K562 (cell line): ENCODE measurements around the gene DUSP19. TPM values are rescaled to one million over a fixed set of nuclear protein-coding genes. Genes with fewer than 3 reads are reported as not detected.
A peak's percentile ranks its signal among the peaks of the same experiment; 100 is the strongest.

ENCODE experiments used
- FIP1L1 ChIP-seq: fragments of 200-400 bp; formaldehyde crosslinking; IDR thresholded peaks from 2 replicates; pipeline ENCODE4 v1.6.1; 2018; ENCODE audit warnings: mild to moderate bottlenecking, low read depth, low read length; ENCODE audit not compliant: poor library complexity, severe bottlenecking
- HMG20B ChIP-seq: fragments of 250-450 bp; sonication (Bioruptor Pico); IDR thresholded peaks from 2 replicates; pipeline ENCODE4 v1.5.0; 2021; ENCODE audit warnings: mild to moderate bottlenecking
- HNRNPK ChIP-seq: fragments of 200-400 bp; formaldehyde crosslinking; IDR thresholded peaks from one replicate; pipeline ENCODE4 v1.6.1; 2018; ENCODE audit warnings: mild to moderate bottlenecking, low read depth, low read length; ENCODE audit not compliant: poor library complexity, severe bottlenecking
- MCM2 ChIP-seq: fragments of 450-650 bp; IDR thresholded peaks from 2 replicates; pipeline ENCODE4 v1.6.1; 2017; ENCODE audit warnings: low read depth, mild to moderate bottlenecking
- NCOA2 ChIP-seq, 2 experiments: fragments of 450-650 bp; IDR thresholded peaks; 2 replicates each; pipeline ENCODE4 v1.6.1; 2018; ENCODE audit warnings: mild to moderate bottlenecking in 2 of 2, moderate library complexity in 1 of 2; ENCODE audit not compliant: partially characterized antibody in 2 of 2
- NEUROD1 ChIP-seq: fragments of 150-350 bp; IDR thresholded peaks from 2 replicates; pipeline ENCODE4 v1.6.1; 2014; ENCODE audit warnings: borderline replicate concordance, low read length, low read depth; ENCODE audit not compliant: partially characterized antibody
- NFXL1 ChIP-seq: fragments of 450-650 bp; formaldehyde crosslinking; IDR thresholded peaks from 2 replicates; pipeline ENCODE4 v1.4.0; 2021; ENCODE audit warnings: mild to moderate bottlenecking
- SMAD4 ChIP-seq: fragments of 250-450 bp; sonication (Bioruptor Pico); conservative IDR thresholded peaks from 2 replicates; pipeline ENCODE4 v1.8.0; 2021; ENCODE audit warnings: inconsistent platforms, mild to moderate bottlenecking, moderate library complexity
- SREBF2 ChIP-seq: sonication (generic); formaldehyde crosslinking; IDR thresholded peaks from 2 replicates; pipeline ENCODE4 v1.4.0; 2020; ENCODE audit warnings: mild to moderate bottlenecking, missing genetic modification reagents
- ZBTB11 ChIP-seq, 3 experiments: fragments of 200-800 bp in 1 of 3; fragments of 250-450 bp in 1 of 3; fragments of 450-650 bp in 1 of 3; sonication (Bioruptor Pico) in 1 of 3; sonication (Bioruptor generic) in 1 of 3; formaldehyde crosslinking in 1 of 3; IDR thresholded peaks; 2 replicates each; pipeline versions ENCODE4 v1.6.1 to v1.8.0; 2016 to 2022; ENCODE audit warnings: mild to moderate bottlenecking in 2 of 3, missing genetic modification characterization in 2 of 3, missing compliant biosample characterization in 1 of 3, moderate library complexity in 1 of 3
- ZFP1 ChIP-seq: fragments of 450-650 bp; formaldehyde crosslinking; IDR thresholded peaks from 2 replicates; pipeline ENCODE4 v1.4.0; 2020; ENCODE audit warnings: mild to moderate bottlenecking, mixed read lengths
- polyA plus RNA-seq, 8 experiments: library from polyadenylated mRNA; depleted of rRNA in 4 of 8; stranded (reverse) in 5 of 8; unstranded in 3 of 8; fragments of >200 nt; fragmentation: Nextera tagmentation in 2 of 8; fragmentation: Illumina TruSeq in 1 of 8; extraction: Ambion mirVana in 2 of 8; extraction: Trizol in 1 of 8; gene quantifications; 2 replicates each; pipeline versions ENCODE4 v1.2.1 to v1.2.3, GENCODE V29; 2011 to 2014; ENCODE audit warnings: inconsistent platforms in 1 of 8, missing spikeins in 1 of 8
- total RNA-seq, 7 experiments: library from RNA; depleted of rRNA in 6 of 7; stranded (reverse); fragments of >200 nt in 6 of 7; fragmentation: Illumina TruSeq in 2 of 7; extraction: Trizol in 2 of 7; gene quantifications; 2 replicates each; pipeline versions ENCODE4 v1.2.1 to v1.2.3, GENCODE V29; 2011 to 2021; ENCODE audit warnings: low replicate concordance in 1 of 7
- TF ChIP-seq, protein P1 (sequence below): IDR thresholded peaks from 2 replicates; pipeline ENCODE4 v1.6.1; 2014; ENCODE audit warnings: antibody characterized with exemption
- TF ChIP-seq, protein P2 (sequence below), 2 experiments: fragments of 450-650 bp; formaldehyde crosslinking in 1 of 2; IDR thresholded peaks; 2 replicates each; pipeline versions ENCODE4 v1.4.0 to v1.6.1; 2014 to 2020; ENCODE audit warnings: mild to moderate bottlenecking in 2 of 2, borderline replicate concordance in 1 of 2, low read depth in 1 of 2

The DUSP19 gene
- total and polyA plus RNA-seq, 9 of the 15 experiments (the other 6 are each of a cell fraction or from before 2014, with no cell fraction given) = 1.6 to 6.3 (median 3.1) TPM

GRCh38 chr2:183035954-183036669 lies 42.4 kb upstream of the DUSP19 start (continued):
- TF ChIP-seq ZBTB11 (CRISPR knock-in tag; IDR thresholded peaks at IDR 0.05) (peak in 1 of 3 experiments; percentile 50; a peak in 1 of 6 replicates), FIP1L1 (no peak), NFXL1 (CRISPR knock-in tag) (0 out of 2 replicates have a peak, but pooled peaks have one; percentile 16), SREBF2 (no peak), HMG20B (CRISPR knock-in tag) (no peak), ZFP1 (CRISPR knock-in tag) (no peak), NCOA2 (IDR thresholded peaks at IDR 0.05; ENCODE audit: partially characterized antibody in 2 of 2) (peak in 1 of 2 experiments; percentile 10), HNRNPK (no peak), NEUROD1 (no peak), SMAD4 (CRISPR knock-in tag) (0 out of 2 replicates have a peak, but pooled peaks have one; percentile 35), MCM2 (no peak)
- TF ChIP-seq, protein P1, sequence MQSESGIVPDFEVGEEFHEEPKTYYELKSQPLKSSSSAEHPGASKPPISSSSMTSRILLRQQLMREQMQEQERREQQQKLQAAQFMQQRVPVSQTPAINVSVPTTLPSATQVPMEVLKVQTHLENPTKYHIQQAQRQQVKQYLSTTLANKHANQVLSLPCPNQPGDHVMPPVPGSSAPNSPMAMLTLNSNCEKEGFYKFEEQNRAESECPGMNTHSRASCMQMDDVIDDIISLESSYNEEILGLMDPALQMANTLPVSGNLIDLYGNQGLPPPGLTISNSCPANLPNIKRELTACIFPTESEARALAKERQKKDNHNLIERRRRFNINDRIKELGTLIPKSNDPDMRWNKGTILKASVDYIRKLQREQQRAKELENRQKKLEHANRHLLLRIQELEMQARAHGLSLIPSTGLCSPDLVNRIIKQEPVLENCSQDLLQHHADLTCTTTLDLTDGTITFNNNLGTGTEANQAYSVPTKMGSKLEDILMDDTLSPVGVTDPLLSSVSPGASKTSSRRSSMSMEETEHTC = no peak
- TF ChIP-seq, protein P2, sequence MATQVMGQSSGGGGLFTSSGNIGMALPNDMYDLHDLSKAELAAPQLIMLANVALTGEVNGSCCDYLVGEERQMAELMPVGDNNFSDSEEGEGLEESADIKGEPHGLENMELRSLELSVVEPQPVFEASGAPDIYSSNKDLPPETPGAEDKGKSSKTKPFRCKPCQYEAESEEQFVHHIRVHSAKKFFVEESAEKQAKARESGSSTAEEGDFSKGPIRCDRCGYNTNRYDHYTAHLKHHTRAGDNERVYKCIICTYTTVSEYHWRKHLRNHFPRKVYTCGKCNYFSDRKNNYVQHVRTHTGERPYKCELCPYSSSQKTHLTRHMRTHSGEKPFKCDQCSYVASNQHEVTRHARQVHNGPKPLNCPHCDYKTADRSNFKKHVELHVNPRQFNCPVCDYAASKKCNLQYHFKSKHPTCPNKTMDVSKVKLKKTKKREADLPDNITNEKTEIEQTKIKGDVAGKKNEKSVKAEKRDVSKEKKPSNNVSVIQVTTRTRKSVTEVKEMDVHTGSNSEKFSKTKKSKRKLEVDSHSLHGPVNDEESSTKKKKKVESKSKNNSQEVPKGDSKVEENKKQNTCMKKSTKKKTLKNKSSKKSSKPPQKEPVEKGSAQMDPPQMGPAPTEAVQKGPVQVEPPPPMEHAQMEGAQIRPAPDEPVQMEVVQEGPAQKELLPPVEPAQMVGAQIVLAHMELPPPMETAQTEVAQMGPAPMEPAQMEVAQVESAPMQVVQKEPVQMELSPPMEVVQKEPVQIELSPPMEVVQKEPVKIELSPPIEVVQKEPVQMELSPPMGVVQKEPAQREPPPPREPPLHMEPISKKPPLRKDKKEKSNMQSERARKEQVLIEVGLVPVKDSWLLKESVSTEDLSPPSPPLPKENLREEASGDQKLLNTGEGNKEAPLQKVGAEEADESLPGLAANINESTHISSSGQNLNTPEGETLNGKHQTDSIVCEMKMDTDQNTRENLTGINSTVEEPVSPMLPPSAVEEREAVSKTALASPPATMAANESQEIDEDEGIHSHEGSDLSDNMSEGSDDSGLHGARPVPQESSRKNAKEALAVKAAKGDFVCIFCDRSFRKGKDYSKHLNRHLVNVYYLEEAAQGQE (IDR thresholded peaks at IDR 0.05; ENCODE audit: borderline replicate concordance) = no peak
- TF ChIP-seq, protein P2 (CRISPR knock-in tag; IDR thresholded peaks at IDR 0.05; ENCODE audit: low read depth) = no peak; the same call in 1 of the 2 replicates
